GM21576 (cell line): Measurements from ENCODE around the gene PTPN18.
A peak's percentile ranks its signal among the peaks of the same experiment; 100 is the strongest.
"Not testable (repeated sequence)": the region's sequence is repeated elsewhere in the genome, so short reads cannot be mapped to it uniquely, and the experiment has no call there.

Experiments used
- ATAC-seq: cut with Tn5 transposase; IDR thresholded peaks from one replicate; pipeline ENCODE4 v1.9.1; 2021; ENCODE audit warnings: mild to moderate bottlenecking, moderate library complexity; ENCODE audit not compliant: unreplicated experiment

PTPN18 gene

GRCh38 chr2:130355578-130356431 is at the start of gene PTPN18:
TSS of gene PTPN18 (plus strand) at chr2:130356056. CDS start at chr2:130356108, 52 bp downstream.
- ATAC-seq, result peak; percentile 77

- ATAC-seq, result no peak
These were observed 48.0 kb upstream of the PTPN18 start for GRCh38 chr2:130307850-130308249.

GRCh38 chr2:130310881-130311280 is 45.0 kb upstream of the PTPN18 start:
- no peak for ATAC-seq

GRCh38 chr2:130313812-130314334 is 42.0 kb upstream of the PTPN18 start:
- no peak for ATAC-seq

GRCh38 chr2:130314377-130314776 is 41.5 kb upstream of the PTPN18 start:
- ATAC-seq, result no peak

GRCh38 chr2:130316596-130316995 is 39.3 kb upstream of the PTPN18 start:
- ATAC-seq, result no peak

- ATAC-seq, result no peak
These were observed 37.0 kb upstream of the PTPN18 start for GRCh38 chr2:130318906-130319305.

- ATAC-seq, result no peak
These were observed 36.3 kb upstream of the PTPN18 start for GRCh38 chr2:130319536-130319935.

GRCh38 chr2:130327703-130328527 is 27.9 kb upstream of the PTPN18 start:
- no peak for ATAC-seq

GRCh38 chr2:130328710-130329109 is 27.1 kb upstream of the PTPN18 start:
- ATAC-seq, result no peak

- peak; percentile 65 for ATAC-seq
These were observed 23.4 kb upstream of the PTPN18 start for GRCh38 chr2:130332271-130333073.

- not testable (repeated sequence) for ATAC-seq
These were observed 22.6 kb upstream of the PTPN18 start for GRCh38 chr2:130333253-130333652.

- no peak for ATAC-seq
These were observed 21.8 kb upstream of the PTPN18 start for GRCh38 chr2:130334026-130334425.

- no peak for ATAC-seq
These were observed 20.6 kb upstream of the PTPN18 start for GRCh38 chr2:130335226-130335625.

- ATAC-seq, result no peak
These were observed 19.5 kb upstream of the PTPN18 start for GRCh38 chr2:130336150-130336876.

- ATAC-seq, result no peak
These were observed 18.8 kb upstream of the PTPN18 start for GRCh38 chr2:130336877-130337734.

- no peak for ATAC-seq
These were observed 18.0 kb upstream of the PTPN18 start for GRCh38 chr2:130337735-130338325.

GRCh38 chr2:130338793-130339345 is 17.0 kb upstream of the PTPN18 start:
- no peak for ATAC-seq
